Breast epithelium (tissue), 4 donors: ENCODE measurements around the gene TMEM121. TPM values are rescaled to one million over a fixed set of nuclear protein-coding genes. Genes with fewer than 3 reads are reported as not detected.

Experiments
- DNase-seq, 2 donors: peaks; one replicate each; pipeline ENCODE4 v3.0.0-alpha.2; 2019; ENCODE audit warnings: low spot score in 2 of 2
- H3K27ac ChIP-seq, 2 donors: fragments of 200-600 bp; sonication (generic) in 1 of 2; one replicate each; pipeline ENCODE4 v1.5.1; 2016 to 2019; ENCODE audit warnings: mild to moderate bottlenecking in 1 of 2
- H3K27me3 ChIP-seq, 2 donors: fragments of 200-600 bp; sonication (generic) in 1 of 2; one replicate each; pipeline versions ENCODE4 v1.5.1 to v1.6.0; 2017 to 2019; ENCODE audit warnings: control low read depth in 1 of 2, mild to moderate bottlenecking in 1 of 2
- H3K36me3 ChIP-seq: fragments of 200-600 bp; one replicate; pipeline ENCODE4 v1.5.1; 2019
- H3K4me1 ChIP-seq, 2 donors: fragments of 200-600 bp; sonication (generic); one replicate each; pipeline ENCODE4 v1.5.1; 2016 to 2019; ENCODE audit warnings: control low read depth in 1 of 2
- H3K4me3 ChIP-seq, 3 donors: fragments of 200-600 bp; sonication (generic); 1 replicate in 2 of 3; 2 replicates in 1 of 3; pipeline ENCODE4 v1.5.1; 2016 to 2019; ENCODE audit warnings: mild to moderate bottlenecking in 3 of 3, moderate library complexity in 2 of 3
- H3K9me3 ChIP-seq, 2 donors: fragments of 200-600 bp; sonication (generic) in 1 of 2; one replicate each; pipeline ENCODE4 v1.5.1; 2016 to 2019; ENCODE audit warnings: control low read depth in 1 of 2
- CTCF ChIP-seq, 3 donors: fragments of 450-650 bp; IDR thresholded peaks; one replicate each; pipeline ENCODE4 v1.5.1; 2016 to 2017; ENCODE audit warnings: antibody characterized with exemption in 3 of 3, mild to moderate bottlenecking in 3 of 3, moderate library complexity in 3 of 3
- POLR2A ChIP-seq: fragments of 450-650 bp; IDR thresholded peaks from one replicate; pipeline ENCODE4 v1.6.1; 2016; ENCODE audit warnings: antibody characterized with exemption, mild to moderate bottlenecking, moderate library complexity
- POLR2AphosphoS5 ChIP-seq, 3 donors: sonication (generic); formaldehyde crosslinking; IDR thresholded peaks; one replicate each; pipeline ENCODE4 v1.6.1; 2017; ENCODE audit warnings: antibody characterized with exemption in 3 of 3
- intact Hi-C: fragments of 100-400 bp; cut with DNase I; formaldehyde crosslinking; loops from one replicate; pipeline ENCODE4 v1.15.1; 2023; ENCODE audit warnings: low total_unique reads
- total RNA-seq, 3 donors: library from RNA; depleted of rRNA; stranded (reverse); fragments of >200 nt; gene quantifications; one replicate each; pipeline ENCODE4 v1.1.0, GENCODE V29; 2016

Gene TMEM121
- total RNA-seq, 3 donors from 2014 or later: 2.4 to 9.2 (median 9.2) TPM

DNA sequence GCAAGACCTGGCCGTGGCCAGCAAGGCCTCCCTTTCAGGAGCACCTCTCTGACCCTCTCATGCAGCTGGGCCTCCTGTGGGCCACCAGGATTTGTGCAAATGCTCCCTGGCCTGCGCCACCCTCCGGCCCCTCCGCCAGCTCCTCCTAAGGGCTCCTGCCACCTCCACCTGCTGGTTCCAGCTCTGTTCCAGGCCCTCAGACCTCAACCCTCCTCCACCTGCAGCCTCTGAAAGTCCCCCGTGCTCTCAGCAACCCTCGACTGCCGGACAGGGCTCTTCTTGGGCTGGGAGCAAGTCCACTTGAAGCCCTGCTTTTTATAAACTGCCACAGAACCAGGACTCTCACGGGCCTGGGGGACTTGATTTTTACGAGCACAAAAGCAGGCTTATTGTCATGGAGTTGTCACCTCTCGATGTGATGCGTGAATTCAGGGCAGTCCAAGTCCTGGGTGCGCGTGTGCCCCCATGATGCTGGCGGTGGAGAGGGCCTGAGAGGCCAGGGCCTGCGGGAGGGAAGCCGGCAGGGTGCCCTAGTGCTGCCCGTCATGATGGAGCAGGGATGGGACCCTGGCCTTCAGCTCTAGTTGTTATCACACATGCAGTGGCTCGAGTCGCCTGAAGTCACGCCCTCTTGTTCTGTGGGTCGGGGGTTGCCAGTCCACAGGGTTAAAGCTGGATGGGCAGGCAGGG is 26.2 kb upstream of the TMEM121 start:
- H3K27ac ChIP-seq: peak overlapping the region; percentile 40 to 45
- H3K4me1 ChIP-seq: peaks cover 3 to 13% of the 10 kb centered on the region in 2 donors
- H3K27me3 ChIP-seq: no peaks in the 10 kb centered on the region
- DNase-seq: no peak
- TF ChIP-seq CTCF (IDR thresholded peaks at IDR 0.05) (no peak), POLR2A (no peak), POLR2AphosphoS5 (IDR thresholded peaks at IDR 0.05) (no peak)
- no peaks in the 10 kb centered on the region for H3K9me3 ChIP-seq
- no peak overlapping the region for H3K4me3 ChIP-seq
- H3K36me3 ChIP-seq: no peaks in the 10 kb centered on the region
- intact Hi-C loops: no loop called here

DNA sequence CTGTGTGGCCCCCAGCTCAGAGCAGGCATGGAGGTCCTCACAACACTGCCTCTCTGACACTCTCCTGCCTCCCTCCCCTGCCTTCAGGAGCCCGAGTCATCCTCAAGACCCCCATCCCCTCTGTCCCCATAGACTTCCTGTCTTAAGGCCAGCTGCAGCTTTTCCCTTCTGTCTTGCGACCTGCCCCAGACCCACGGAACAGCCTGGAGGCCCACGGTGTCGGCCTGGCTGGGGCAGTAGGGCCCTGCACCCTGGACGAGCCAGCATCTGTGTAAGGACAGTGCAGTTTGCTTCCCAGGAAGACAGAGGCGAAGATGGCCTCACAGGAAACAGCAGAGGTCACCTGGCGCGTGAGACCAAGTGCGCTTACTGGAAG is 25.7 kb upstream of the TMEM121 start:
- TF ChIP-seq POLR2A (no peak), CTCF (IDR thresholded peaks at IDR 0.05) (no peak), POLR2AphosphoS5 (IDR thresholded peaks at IDR 0.05) (no peak)
- no peak for DNase-seq
- no peaks in the 10 kb centered on the region for H3K36me3 ChIP-seq
- H3K4me3 ChIP-seq: no peak overlapping the region
- H3K27me3 ChIP-seq: no peaks in the 10 kb centered on the region
- H3K27ac ChIP-seq: no peak overlapping the region
- peaks cover 3 to 13% of the 10 kb centered on the region in 2 donors for H3K4me1 ChIP-seq
- intact Hi-C loops: no loop called here
- no peaks in the 10 kb centered on the region for H3K9me3 ChIP-seq

DNA sequence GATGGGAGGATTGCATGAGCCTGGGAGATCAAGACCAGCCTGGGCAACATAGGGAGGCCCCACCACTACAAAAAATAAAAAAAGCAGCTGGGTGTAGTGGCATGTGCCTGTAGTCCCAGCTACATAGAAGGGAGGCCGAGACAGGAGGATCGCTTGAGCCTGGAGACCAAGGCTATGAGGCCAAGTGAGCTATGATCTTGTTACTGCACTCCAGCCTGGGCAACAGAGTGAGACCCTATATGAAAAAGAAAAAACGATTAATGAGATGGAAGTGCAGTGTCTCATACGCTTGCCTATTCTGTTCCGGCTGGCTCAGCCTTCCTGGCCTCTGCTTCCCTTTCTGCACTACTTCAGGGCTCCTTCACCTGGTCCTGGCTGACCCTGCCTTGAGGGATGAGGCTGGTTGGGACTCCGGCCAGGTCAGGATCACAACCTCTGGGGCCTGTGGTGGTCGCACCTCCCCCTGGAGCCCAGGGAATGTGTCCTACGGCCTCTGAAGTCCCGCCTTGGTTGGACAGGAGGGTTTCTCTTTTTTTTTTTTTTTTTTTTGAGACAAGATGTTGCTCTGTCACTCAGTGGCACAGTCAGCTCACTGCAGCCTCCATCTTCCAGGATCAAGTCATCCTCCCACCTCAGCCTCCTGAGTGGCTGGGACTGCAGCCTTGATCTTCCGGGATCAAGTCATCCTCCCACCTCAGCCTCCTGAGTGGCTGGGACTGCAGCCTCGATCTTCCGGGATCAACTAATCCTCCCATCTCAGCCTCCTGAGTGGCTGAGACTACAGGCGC is 24.7 kb upstream of the TMEM121 start:
- no peaks in the 10 kb centered on the region for H3K36me3 ChIP-seq
- H3K9me3 ChIP-seq: no peaks in the 10 kb centered on the region
- TF ChIP-seq CTCF (IDR thresholded peaks at IDR 0.05): no peak
- no peak for TF ChIP-seq POLR2AphosphoS5 (IDR thresholded peaks at IDR 0.05)
- no peak for TF ChIP-seq POLR2A
- peaks cover 3 to 4% of the 10 kb centered on the region in 2 donors for H3K4me1 ChIP-seq
- intact Hi-C loops: no loop called here
- no peaks in the 10 kb centered on the region for H3K27me3 ChIP-seq
- no peak for DNase-seq
- H3K4me3 ChIP-seq: no peak overlapping the region
- no peak overlapping the region for H3K27ac ChIP-seq

- no peak for DNase-seq
- no peaks in the 10 kb centered on the region for H3K9me3 ChIP-seq
- intact Hi-C loops: no loop called here
- TF ChIP-seq POLR2AphosphoS5 (IDR thresholded peaks at IDR 0.05): no peak
- TF ChIP-seq CTCF (IDR thresholded peaks at IDR 0.05): no peak
- TF ChIP-seq POLR2A: no peak
- H3K27me3 ChIP-seq: no peaks in the 10 kb centered on the region
- no peak overlapping the region for H3K4me3 ChIP-seq
- no peak overlapping the region for H3K27ac ChIP-seq
- H3K4me1 ChIP-seq: peaks cover 3 to 4% of the 10 kb centered on the region in 2 donors
- no peaks in the 10 kb centered on the region for H3K36me3 ChIP-seq
These were observed 23.7 kb upstream of the TMEM121 start for GRCh38 chr14:105502446-105503295.
